HL-60/S4 treated with phorbol 12-myristate 13-acetate at 8.2 ng/mL for 4 days and 3 days (cell line): ENCODE measurements around the gene CKLF.
"Not testable (repeated sequence)": the region's sequence is repeated elsewhere in the genome, so short reads cannot be mapped to it uniquely, and the experiment has no call there.

Source experiments
- in situ Hi-C: fragments of 300-500 bp; cut with MboI; formaldehyde crosslinking; loops from 2 replicates; pipeline ENCODE4 v1.15.0; 2022; ENCODE audit warnings: low sequenced_read_pairs

Gene CKLF, protein sequence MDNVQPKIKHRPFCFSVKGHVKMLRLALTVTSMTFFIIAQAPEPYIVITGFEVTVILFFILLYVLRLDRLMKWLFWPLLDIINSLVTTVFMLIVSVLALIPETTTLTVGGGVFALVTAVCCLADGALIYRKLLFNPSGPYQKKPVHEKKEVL

DNA sequence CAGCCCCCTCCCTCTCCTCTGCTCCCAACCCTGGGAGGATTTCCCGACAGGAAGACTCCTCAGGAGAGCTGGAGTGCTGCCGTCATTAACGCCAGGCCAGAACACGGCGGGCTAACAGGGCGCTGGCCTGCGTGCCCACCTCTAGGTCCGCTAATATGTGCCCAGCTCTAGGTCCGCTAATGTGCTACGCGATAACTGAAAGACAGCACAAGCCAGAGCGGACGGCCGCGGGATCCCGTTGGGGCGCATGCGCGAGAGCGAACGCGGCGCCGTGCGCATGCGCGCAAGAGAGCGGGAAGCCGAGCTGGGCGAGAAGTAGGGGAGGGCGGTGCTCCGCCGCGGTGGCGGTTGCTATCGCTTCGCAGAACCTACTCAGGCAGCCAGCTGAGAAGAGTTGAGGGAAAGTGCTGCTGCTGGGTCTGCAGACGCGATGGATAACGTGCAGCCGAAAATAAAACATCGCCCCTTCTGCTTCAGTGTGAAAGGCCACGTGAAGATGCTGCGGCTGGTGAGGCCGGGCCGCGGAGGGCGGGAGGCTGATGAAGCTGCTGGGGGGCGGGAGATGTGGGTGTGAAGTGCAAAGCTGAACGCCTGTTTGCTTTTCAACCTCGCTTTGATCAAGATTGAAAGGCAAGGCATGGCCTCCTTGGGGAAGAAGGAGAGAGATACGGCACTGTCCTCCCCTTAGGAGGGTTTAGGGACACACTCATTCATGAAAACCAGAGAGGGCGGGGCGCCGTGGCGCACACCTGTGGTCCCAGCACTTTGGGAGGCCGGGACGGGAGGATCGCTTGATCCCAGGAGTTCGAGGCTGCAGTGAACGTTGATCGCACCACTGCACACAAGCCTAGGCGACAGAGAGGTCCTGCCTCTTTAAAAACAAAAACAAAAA lies at the start of gene CKLF:
Gene CKLF (plus strand): TSS at position 291 of the 892 bp plus-strand sequence. CDS start 140 bp downstream, at position 431.
- in situ Hi-C loops, result no loop called here

DNA sequence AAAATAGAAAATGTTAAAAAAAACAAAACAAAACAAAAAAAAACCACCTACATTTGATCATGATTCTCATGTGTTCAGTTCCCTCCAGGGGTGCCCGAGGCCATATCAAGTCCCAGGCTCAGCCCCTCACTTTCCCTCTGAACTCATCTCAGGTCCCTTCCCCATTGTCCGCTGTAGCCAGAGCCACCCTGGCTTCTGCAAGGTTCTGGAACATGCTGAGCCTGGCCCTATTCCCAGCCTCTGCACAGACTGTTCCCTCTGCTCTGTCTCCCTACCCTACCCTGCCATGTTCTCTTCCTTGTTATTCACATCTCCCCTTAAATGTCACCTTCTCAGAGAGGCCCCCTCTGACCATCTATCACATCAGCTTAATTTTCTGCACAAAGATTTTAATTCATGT lies 49.3 kb upstream of the CKLF start:
- in situ Hi-C loops, result no loop called here

DNA sequence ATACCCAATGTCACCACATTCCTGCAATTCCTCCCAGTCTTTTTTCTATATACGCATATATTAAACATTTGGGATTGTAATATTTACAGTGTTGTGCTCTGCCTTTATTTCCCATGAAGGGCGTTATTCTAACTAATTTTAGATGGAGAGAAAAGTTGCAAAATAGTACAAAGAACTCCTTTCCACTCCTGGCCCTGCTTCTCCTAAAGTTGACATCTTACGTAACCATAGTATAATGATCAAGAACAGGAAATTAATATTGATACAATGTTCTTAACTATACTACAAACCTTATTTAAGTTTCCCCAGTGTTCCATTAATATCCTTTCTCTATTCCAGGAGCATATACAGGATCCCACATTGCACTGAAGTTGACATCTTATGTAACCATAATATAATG lies 48.8 kb upstream of the CKLF start:
- in situ Hi-C loops, result no loop called here

DNA sequence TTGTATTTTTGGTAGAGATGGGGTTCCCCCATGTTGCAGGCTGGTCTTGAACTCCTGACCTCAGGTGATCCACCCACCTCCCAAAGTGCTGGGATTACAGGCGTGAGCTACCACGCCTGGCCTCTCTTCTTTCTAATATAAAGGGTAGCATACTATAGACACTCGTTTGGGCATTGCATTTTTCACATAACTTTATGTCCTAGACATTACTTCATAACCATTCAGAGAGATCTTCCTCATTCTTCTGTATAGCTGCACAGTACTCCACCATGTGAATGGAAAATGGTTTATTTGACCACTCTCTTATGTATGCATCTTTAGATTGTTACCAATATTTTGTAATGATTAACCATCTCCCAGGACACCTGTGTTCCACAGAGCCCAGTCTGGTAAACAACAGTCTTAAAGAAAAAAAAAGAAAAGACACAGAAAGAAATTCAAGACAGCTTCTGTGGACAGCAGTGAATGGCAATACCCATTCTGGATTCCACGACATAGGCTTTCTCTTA lies 44.6 kb upstream of the CKLF start:
- in situ Hi-C loops, result no loop called here

DNA sequence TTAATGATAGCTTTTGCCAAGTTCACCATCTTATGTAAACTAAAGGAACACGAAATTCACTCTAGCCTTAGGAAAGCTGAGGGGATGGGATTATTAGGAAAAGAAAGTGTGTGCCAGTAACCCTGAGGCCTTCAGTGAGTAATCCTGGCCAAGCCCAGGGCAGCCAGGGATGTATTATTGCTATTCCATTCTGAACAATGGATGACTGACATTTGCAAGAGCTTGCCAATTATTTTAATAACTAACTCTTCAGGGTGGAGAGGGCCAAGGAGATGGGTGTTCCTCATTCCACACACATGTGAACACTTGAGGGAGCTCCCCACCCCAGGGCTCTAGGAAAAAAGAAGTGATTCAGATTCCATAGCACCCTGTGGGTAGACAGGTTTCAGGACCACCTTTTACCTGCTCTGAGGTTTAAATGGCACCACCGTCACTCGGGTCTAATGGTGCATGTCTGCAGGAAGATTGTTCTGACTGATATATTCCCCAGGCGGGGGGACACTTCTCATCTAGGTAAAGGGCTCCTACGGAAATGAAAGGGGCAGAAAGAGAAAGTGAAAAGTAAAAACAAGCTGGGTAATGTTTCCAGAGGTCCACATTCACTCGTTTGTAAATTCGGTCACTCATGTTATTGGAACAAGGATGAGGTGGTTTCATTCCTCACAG lies 44.0 kb upstream of the CKLF start:
- in situ Hi-C loops, result no loop called here

DNA sequence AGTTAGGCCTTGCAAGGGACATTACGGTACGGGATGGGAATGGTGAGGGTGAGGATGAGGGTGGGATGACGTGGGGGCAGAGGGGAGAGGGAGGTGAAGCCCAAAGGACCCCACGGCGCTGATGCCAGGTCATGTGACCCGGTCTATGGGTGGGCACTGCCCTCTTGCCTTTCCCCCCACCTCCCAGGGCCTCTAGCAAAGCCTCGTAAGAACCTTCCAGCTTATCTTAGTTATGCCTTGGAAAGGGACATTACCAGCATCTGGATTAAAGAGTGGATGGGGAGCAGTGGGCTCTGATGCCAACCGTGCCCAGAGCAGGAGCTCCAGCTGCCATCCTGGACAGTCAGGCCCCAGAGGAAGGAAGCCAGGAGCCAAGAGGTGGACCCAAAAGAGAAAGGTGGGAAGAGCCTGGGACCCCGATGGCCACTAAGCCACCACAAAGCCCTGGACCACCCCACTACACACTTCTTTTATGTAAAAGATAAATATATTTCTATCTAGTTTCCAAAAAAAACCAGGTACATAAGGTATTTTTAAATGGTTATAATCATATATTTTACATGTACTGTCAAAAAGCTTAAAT lies 43.4 kb upstream of the CKLF start:
- in situ Hi-C loops, result no loop called here

DNA sequence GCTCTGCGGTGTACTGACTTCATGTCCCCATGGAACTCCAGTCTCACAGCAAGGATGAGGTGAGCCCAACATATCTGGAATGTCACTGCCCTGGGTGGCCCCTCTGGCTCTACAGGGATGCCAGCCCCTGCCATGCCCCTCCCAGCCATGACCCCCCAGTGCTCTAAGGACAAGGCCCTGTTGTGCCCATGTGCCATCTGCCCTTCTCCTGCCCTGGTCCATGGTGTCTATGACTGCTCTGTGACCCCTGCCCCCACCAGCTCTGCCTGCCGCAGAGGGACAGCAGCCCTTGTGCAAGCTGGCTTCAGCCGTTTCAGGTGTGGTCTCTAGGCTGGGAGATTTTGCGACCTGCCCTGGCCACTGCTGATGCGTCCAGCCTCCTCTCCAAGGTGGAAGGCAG lies 42.8 kb upstream of the CKLF start:
- in situ Hi-C loops, result no loop called here

DNA sequence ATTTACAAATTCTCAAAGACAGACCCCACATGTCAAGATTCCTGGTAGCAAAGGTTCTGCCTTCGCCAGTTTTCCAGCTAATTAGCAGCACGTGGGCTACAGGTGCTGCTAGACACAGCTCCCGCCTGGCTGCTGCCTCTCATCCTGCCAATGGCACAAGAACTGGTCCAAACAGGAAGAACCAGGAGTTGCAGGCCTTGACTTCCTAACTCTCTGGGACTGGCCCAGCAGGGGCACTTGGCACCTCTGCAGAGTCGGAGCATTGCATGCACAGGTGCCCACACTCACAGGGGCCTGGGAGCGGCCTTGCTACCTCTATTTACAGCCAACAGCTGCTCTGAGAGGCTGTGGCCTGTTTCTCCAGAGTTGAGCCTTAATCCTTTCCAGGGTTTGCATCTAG lies 42.1 kb upstream of the CKLF start:
- in situ Hi-C loops, result no loop called here

DNA sequence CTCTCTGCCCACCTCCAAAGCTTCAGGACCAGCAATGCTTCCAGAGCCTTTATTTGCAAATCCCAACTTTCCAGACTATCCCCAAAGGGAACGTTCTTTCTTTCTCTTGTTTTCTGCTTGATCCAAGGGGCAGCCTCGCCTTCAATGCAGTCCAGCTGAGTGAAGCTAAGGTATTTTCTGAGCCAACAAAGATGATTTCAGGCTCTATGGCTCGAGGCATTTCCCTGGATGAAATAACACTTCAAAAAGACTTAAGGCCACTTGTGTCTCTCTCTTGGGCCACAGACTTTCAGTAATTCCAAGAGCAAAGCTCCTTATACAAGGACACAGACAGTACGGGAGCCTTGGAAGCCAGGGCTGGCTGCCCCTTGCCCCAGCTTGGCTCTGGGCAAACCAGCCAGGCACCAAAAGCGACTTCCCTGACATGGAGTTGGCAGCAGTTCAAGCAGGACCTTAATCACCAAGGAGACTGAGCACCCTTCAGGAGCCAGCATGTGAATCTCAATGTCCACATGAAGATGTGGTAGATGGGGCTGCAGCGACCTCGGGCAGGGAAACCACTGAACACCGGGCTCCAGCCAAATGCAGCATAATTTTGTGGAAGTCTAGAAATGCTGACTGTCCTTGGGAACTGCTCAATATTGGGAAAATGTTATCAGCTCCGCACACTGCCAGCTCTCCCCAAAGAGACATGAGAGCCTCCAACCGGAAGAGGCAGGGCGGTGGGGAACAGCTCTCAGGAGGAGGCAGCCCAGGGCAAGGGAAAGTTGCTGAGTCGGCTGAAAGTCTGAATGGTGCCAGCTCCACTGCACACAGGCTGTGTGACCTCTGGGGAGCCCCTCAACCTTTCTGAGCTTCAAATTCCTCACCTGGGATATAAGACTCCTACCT lies 41.4 kb upstream of the CKLF start:
- in situ Hi-C loops, result no loop called here

DNA sequence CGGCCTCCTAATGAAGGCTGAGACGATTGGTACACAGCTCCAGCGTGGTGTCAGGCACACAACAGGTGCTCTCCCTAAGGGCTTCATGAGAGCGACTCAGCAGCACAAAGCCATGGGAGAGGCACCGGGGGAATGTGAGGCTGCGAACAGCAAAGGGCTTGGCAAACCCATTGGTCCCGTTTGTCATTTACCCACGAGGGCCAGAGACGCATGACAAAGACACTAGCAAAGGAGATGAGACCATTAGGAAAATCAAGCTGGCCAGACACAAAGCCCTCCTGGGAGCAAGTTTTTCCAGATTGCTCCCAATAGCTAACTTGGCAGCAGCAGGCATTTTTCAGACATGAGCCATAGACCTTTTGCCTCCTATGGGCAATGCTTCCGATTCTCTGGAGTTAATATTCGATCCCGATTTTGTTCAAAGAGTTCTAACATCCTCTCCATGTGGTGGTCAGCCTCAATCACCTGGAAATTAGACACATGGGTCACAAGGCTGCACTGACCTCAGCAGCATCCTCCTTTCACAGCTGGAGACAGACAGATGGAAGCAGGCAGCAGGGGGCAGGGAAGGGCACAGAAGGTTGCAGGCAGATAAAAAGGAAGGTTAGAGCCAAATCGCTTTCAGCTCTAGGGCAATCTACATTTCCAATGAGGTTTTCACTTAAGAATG lies 40.6 kb upstream of the CKLF start:
- in situ Hi-C loops, result no loop called here

DNA sequence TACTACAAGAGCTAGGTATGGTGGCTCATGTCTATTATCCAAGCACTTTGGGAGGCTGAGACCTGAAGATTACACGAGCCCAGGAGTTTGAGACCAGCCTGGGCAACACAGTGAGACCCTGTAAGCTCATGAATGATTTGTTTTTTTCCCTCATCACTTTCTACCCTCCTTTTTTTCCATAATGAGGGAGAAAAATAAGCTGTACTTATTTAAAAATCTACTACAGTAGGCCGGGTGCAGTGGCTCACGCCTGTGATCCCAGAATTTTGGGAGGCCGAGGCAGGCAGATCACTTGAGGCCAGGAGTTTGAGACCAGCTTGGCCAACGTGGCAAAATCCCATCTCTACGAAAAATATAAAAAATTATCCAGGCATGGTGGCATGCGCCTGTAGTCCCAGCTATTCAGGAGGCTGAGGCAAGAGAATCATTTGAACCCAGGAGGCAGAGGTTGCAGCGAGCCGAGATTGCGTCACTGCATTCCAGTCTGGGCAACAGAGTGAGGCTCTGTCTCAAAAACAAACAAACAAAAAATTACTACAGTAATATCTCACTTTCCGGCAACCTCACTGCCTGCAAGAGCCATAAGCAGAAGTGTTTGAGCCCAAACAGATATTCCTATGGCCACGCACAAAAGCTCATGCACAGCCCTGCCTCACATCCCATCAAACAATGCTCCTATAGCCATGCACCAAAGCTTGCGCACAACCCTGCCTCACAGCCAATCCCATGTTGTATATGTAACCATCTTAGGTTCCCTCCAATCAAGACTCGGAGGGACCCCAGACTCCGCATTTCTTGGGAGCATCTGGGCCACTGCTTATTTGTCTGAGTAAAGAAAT lies 39.9 kb upstream of the CKLF start:
- in situ Hi-C loops, result no loop called here

DNA sequence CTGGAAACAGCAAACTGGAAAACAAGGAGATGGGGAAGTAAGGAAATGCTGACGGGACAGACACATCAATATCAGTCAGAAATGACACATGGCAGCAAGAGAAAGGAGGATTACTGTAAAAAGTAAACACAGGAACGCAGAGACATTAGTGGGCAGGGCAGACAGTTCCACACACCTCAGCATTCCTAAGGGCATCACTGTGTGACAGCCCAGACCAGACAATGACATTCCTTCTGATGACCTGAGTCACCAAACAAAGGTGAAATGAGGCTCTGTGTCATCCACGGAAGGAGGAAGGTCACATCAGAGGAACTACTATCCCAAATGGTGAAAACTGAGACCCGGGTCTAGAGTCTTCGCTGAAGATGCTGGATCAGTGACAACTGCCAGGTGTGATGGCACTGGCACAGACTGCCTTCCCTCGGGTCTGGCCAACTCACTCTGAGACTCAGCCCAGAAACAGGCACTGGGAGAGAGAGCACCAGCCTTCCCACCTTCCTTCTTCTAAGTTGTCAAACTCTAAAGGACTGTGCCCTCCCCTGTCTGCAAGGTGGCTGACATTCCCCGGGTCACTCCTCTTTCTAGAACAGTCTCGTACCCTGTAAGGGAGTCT lies 39.2 kb upstream of the CKLF start:
- in situ Hi-C loops, result no loop called here

DNA sequence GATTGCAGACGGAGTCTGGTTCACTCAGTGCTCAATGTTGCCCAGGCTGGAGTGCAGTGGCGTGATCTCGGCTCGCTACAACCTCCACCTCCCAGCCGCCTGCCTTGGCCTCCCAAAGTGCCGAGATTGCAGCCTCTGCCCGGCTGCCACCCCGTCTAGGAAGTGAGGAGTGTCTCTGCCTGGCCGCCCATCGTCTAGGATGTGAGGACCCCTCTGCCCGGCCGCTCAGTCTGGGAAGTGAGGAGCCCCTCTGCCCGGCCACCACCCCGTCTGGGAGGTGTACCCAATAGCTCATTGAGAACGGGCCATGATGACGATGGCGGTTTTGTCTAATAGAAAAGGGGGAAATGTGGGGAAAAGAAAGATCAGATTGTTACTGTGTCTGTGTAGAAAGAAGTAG lies 38.0 kb upstream of the CKLF start:
- in situ Hi-C loops, result not testable (repeated sequence)

DNA sequence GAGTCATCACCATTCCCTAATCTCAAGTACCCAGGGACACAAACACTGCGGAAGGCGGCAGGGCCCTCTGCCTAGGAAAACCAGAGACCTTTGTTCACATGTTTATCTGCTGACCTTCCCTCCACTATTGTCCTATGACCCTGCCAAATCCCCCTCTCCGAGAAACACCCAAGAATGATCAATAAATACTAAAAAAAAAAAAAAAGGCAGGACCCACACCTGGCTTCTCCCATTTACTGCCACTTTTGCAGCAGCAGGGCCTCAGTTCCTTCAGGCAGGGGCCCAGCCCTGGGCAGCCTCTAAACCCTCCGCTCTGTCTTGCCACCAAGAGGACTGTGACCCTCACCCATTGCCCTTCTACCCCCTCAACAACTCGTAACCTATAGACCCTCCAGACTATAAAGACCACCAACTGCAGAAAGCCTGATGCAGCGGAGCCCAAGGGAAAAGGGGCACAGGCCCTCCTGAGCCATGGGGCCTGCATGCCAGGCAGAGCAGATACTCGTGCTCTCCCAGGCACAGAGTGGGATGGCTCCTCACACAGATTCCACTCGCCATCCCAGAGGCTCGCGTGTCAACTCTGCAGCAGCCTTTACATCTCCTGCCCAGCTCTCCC lies 37.3 kb upstream of the CKLF start:
- in situ Hi-C loops, result not testable (repeated sequence)

DNA sequence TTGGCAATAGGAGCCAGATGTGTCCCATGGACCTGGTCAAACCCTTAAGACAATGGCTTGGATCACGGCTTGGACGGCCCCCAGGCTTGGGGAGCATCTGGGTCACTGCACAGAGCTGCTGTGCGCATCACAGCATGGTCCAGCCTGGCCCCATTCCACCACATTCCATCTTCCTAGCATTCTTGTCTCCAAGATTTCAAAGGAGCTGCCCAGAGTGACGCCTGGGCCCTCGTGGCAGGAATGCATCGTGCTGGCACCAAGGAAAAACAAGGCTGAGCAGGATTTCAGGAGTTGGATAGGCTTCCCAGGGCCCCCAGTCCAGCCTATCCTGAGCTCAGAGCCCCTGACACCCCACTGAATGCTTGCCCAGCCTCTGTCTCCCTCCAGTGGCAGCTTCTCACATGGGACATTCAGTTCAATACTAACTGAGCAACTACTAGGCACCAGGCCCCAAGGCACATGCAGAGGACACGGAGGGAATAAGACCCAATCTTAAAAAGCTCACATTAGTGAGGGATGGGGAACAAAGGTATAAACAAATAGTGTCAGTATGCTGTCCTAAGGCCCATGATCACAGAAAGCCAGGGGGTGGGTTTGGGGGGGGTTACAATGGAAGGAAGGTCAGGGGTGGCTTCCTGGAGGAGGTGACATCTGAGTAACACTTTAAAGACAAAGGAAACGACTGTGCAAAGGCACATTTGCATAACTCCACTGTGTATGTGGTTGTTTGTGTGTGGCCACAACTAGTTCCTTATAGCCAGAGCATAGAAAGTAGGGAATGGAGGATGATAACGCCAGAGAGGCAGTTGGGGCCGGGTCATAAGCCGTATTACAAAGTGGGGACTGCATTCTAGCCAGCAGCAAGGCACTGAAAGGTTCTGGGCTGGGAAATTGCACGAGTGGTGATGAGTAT lies 36.5 kb upstream of the CKLF start:
- in situ Hi-C loops, result no loop called here

DNA sequence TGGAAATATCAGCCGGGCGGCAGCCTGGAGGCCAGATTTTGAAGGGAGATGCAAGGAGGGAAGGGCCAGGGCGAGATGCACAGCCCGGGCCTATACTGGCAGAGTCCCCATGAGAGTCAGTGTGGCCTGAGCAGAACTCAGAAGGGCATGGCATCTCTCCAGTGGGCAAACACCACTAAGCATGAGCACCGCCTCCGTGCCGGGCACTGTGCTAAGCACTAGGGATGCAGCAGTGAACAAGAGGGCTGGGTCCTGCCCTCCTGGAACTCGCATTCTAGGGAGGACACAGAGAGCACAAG lies 35.9 kb upstream of the CKLF start:
- in situ Hi-C loops, result no loop called here

DNA sequence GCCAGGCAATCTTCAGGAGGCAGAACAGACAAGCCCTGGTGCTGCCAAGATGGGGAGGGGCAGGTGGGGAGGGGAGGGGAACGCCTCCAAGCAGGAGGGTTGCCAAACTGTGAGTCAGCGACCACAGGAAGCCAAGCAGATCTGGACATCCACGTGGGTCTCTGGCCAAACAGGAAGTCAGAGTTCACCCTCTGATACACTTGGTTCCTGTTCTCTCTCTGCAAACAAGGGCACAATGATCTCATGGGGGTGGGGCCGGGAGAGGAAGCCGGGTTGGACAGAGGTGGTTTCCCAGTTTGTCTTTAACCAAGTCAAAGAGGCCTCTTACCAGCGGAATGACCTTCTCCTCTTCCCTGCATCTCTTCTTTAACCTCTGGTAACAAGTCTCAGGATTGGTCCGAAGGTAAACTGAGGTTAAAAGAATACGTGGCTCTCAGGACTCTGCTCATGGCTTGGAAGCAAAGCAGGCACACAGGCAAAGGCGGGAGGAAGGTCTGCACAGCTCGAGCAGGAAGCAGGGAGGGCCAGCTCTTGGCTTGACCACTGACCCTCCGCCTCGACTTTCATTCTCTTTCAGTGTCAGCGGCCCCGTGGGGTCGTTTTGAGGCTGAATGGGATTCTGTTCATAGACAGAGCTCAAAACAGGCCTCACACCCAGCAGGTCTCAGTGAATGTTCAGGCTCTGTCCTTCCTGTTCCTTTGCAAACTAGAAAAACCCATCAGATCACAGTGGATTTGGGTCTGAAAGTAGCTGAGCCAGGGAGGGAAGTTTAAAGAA lies 35.4 kb upstream of the CKLF start:
- in situ Hi-C loops, result no loop called here
